Measurements from ENCODE around the gene PLEKHO2.
"Not testable (repeated sequence)": the region's sequence is repeated elsewhere in the genome, so short reads cannot be mapped to it uniquely, and the experiment has no call there.

Gene PLEKHO2, protein sequence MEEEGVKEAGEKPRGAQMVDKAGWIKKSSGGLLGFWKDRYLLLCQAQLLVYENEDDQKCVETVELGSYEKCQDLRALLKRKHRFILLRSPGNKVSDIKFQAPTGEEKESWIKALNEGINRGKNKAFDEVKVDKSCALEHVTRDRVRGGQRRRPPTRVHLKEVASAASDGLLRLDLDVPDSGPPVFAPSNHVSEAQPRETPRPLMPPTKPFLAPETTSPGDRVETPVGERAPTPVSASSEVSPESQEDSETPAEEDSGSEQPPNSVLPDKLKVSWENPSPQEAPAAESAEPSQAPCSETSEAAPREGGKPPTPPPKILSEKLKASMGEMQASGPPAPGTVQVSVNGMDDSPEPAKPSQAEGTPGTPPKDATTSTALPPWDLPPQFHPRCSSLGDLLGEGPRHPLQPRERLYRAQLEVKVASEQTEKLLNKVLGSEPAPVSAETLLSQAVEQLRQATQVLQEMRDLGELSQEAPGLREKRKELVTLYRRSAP

DNA sequence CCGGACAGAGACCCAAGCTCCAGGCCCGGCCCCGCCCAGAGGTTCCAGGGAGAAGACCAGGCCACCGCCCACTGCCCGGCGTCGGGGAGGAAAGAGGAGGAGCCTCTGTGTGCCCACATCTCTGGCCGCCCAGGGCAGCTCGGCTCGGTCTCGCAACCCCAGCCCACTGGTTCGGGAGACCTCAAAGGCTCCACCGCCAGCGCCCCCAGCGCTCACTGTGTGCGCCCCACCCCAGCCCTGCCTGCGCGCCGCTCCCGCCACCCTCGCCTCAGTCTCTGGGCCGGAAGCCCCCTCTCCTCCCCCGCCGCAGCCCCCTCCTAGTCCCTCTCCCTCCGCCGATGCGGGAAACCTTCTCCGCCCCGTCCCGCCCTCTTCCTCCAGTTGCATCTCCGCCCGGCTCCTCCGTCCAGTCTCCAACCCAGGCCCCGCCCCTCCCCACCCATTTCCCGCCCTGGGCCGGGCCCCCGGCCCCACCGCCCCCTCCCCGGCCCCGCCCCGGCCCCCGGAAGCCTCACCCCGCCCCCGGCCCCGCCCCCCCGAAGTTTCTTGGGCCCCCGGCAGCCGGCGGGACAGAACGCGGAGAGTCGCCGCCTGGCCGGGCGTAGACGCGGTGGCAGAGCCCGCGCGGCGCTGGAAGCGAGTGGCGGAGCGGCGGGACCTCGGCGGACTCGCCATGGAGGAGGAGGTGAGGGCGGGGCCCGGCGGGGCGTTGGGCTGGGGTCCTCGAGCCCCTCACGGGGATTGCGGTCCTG lies at the start of gene PLEKHO2:
PLEKHO2 (plus strand) TSS at position 572 of the 752 bp plus-strand sequence; CDS start at position 674, 102 bp downstream.
- peak; percentile 80 to 83 for DNase-seq (ENCODE audit: low read depth in 1 of 2, low spot score in 1 of 2)

DNA sequence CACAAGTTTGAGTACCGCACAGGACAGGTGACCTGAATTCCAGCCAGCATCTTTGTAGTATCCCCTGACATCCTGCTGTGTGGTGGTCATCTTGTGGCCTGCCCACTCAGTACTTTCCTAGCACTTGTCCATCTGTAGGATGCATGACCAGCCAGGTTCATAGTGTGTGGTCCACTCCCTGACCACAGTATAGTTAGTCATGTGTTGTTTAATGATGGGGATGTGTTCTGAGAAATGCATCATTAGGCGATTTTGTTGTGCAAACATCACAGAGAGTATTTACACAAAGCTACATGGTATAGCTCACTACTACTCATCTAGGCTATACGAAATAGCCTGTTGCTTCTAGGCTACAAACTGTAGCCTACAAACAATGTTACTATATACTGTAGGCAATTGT lies 49.4 kb upstream of the PLEKHO2 start:
- DNase-seq (ENCODE audit: low read depth in 1 of 2, low spot score in 1 of 2): no peak

DNA sequence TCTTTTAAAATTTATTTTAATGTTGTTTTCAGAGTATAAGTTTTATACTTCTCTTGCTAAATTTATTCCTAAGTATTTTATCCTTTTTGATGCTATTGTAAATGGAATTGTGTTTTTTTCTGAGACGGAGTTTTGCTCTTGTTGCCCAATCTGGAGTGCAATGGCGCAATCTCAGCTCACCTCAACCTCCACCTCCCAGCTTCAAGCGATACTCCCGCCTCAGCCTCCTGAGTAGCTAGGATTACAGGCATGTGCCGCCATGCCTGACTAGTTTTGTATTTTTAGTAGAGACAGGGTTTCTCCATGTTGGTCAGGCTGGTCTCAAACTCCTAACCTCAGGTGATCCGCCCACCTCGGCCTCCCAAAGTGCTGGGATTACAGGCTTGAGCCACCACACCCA lies 46.4 kb upstream of the PLEKHO2 start:
- DNase-seq (ENCODE audit: low read depth in 1 of 2, low spot score in 1 of 2): not testable (repeated sequence)

DNA sequence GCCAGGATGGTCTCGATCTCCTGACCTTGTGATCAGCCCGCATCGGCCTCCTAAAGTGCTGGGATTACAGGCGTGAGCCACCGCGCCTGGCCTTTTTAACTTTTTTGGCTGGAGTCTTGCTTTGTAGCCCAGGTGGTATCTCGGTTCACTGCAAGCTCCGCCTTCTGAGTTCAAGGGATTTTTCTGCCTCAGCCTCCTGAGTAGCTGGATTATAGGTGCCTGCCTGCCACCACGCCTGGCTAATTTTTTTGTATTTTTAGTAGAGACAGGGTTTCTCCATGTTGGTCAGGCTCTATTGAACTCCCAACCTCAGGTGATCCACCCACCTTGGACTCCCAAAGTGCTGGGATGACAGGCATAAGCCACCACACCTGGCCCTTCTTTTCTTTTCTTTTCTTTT lies 45.8 kb upstream of the PLEKHO2 start:
- not testable (repeated sequence) for DNase-seq (ENCODE audit: low read depth in 1 of 2, low spot score in 1 of 2)

DNA sequence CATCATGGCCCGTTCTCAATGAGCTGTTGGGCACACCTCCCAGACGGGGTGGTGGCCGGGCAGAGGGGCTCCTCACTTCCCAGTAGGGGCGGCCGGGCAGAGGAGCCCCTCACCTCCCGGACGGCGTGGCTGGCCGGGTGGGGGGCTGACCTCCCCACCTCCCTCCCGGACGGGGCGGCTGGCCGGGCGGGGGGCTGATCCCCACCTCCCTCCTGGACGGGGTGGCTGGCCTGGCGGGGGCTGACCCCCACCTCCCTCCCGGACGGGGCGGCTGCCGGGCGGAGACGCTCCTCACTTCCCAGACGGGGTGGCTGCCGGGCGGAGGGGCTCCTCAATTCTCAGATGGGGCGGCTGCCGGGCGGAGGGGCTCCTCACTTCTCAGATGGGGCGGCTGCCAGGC lies 42.8 kb upstream of the PLEKHO2 start:
- DNase-seq (ENCODE audit: low read depth in 1 of 2, low spot score in 1 of 2): not testable (repeated sequence)

DNA sequence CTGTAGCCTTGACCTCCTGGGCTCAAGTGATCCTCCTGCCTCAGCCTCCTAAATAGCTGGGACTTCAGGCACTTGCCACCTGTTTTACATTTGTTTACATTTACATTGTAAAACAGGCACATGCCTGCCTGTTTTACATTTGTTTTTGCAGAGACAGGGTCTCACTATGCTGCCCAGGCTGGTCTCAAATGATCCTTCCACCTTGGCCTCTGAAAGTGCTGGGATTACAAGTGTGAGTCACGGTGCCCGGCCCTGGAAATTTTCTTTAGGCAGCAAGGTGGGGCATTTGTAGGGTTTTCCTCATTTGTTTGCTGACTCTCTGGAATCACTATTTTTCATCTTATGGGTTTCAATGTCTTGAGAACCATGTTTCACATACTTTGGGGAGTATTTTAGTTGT lies 41.2 kb upstream of the PLEKHO2 start:
- no peak for DNase-seq (ENCODE audit: low read depth in 1 of 2, low spot score in 1 of 2)

DNA sequence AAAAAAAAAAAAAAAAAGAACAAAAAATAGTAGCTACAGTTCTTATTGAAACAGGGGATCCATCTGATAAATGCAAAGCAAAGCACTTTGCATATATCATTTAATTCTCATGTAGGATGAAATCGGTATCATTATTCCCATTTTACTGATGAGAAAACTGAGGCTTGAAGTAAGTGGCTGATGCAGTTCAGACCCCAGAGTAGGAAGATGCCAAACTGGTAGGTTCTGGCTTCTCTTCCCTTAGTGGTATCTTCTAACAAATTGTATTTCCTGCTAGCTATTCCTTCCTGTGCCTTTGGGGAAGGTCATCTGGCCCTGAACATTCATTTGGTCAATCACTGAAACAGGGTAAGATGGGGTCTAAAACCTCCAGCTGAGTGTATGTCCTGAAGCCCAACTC lies 38.2 kb upstream of the PLEKHO2 start:
- DNase-seq (ENCODE audit: low read depth in 1 of 2, low spot score in 1 of 2): no peak

DNA sequence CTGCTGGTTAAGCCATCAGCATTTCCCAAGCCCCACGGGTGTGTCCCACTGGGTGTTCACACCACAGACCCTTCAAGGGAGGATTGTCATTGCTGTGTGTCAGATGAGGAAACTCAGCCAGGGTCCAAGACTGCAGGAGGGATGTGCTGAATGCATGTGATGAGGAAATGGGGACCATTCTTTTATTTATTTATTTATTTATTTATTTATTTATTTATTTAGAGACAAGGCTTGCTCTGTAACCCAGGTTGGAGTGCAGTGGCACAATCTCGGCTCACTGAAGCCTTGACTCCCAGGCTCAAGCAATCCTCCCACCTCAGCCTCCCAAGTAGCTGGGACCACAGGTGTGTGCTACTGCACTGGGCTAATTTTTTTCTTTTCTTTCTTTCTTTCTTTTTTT lies 37.1 kb upstream of the PLEKHO2 start:
- no peak for DNase-seq (ENCODE audit: low read depth in 1 of 2, low spot score in 1 of 2)

DNA sequence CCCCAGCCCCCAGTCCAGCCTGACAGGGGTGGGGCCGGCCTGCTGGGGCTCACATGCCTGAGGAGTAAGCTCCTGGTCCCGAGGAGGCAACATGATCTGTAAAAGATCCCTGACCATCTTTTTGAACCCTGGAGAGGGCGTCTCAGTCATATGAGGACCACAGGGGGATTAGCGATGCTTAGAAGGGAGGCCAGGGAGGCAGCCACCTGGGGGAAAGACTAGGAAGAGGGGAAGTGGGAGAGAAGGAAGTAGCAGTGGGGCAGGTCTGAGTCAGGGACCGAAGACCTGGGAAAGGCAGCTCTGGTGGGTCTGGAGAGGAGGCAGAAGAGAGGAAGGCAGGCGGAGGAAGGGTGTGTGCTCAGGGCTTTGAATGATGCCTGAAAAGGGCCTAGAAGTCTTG lies 35.2 kb upstream of the PLEKHO2 start:
- no peak for DNase-seq (ENCODE audit: low read depth in 1 of 2, low spot score in 1 of 2)

DNA sequence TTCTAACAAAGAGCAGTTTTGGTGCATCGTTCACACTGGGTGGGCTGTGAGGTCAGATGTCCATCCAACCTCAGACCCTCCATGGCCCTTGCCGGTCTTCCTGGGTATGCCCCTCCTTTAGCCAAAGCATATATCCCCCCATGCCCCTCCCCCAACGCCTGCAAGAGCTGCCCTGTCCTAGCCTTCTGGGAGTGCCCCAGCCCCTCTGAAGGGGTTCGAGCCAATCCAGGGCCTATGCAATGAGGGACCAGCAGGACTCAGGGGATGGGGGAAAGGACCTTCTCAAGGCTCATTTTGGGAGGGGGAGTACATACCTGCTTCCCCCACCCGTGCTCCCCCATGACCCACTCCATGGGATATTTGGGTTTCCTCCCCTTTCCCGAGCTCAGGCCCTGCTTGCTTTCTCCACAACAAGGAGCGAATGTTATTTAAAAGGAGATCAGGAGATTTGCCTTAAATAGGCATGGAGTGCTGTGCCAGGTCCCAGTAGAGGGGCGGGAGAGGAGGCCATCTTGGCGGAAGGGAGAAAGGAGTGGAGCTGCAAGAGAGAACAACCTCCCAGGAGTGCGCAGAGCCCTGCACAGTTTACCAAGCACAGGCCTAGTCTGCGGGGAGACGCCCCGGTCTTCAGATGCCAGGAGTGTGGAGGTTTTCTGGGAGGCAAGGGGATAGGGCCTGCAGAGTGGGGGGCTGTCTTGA lies 34.5 kb upstream of the PLEKHO2 start:
- DNase-seq (ENCODE audit: low read depth in 1 of 2, low spot score in 1 of 2): no peak

DNA sequence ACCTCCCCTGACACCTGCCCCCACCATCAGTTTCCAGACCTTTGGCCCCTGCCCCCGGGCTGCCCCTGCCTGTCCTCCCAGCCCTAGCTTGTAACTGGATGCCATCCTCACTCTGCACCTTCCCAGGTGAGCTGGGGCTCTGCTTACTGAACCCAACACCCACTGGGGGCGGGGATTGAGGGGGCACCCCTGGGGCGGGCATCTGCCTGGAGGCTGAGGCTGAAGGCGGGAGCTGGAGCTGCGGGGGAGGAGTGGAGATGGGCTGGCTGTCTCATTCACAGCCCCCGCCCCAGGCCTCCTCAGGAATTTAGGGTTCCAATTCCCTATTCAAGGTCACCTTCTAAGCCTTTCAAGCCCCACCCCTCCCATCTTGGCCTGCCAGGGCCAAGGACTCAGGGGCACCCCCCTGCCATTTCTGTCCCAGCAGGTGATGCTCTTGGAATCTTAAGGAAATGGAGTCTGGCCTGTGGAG lies 33.9 kb upstream of the PLEKHO2 start:
- DNase-seq (ENCODE audit: low read depth in 1 of 2, low spot score in 1 of 2): no peak

DNA sequence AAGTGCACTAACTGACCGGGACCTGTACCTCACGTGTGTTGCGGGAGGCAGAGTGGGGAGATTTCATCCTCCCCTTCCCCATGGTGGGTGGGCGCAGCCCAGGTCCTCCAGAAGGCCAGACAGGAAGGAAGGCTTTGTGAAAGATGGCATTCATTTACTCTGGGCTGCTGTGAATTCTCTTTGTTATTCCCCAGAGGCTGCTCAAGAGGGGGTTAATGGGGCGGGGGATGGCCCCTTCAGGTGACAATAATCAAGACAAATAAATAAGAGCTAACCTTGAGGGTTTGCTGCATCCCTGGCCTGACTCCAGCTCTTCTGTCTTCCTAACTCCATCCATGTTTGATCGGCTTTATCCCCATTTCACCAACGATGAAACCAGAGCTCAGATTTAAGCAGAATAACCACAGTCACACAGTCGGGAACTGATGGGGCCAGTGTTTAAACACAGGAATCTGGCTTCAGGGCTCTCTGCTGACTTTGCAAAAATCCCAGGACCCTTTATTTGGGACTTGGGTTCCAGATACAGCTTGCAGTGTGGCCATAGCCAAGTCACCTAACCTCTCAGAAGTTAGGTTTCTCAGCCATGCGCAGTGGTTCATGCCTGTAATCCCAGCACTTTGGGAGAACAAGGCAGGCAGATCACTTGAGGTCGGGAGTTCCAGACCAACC lies 32.8 kb upstream of the PLEKHO2 start:
- no peak for DNase-seq (ENCODE audit: low read depth in 1 of 2, low spot score in 1 of 2)

DNA sequence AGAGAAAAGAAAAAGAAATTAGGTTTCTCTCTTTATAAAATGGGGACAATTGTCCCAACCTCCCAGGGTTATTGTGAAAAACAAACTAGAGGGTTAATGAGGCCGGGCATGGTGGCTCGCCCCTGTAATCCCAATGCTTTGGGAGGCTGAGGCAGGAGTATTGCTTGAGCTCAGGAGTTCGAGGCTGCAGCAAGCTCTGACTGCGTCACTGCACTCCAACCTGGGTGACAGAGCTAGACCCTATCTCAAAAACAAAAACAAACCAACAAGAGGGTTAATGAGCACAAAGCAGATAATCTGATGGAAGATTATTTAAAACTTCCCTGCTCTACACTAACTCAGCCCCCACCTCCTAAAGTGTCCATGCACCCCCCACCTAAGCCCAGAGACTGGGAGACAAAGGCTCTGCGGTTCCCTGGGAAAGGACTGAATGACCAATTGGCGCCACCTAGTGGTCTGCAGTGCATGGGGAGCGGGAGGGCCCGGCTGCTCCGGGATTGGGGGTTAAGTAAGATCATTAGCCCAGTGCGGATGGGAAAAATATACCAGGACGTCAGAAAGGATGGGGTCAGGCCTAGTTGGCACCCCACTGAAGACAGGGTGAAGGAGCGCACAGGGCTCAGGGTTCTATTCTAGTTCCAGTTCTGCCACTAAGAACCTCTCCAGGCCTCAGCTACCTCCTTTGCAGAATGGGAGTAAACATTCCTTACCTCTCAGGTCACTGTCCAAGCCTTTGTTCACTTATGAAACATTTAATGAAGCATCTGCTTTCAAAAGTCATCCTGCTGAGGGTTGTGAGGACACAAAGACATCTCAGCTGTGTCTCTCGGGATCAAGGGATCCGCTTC lies 31.8 kb upstream of the PLEKHO2 start:
- DNase-seq (ENCODE audit: low read depth in 1 of 2, low spot score in 1 of 2): peak; percentile 19 to 50

DNA sequence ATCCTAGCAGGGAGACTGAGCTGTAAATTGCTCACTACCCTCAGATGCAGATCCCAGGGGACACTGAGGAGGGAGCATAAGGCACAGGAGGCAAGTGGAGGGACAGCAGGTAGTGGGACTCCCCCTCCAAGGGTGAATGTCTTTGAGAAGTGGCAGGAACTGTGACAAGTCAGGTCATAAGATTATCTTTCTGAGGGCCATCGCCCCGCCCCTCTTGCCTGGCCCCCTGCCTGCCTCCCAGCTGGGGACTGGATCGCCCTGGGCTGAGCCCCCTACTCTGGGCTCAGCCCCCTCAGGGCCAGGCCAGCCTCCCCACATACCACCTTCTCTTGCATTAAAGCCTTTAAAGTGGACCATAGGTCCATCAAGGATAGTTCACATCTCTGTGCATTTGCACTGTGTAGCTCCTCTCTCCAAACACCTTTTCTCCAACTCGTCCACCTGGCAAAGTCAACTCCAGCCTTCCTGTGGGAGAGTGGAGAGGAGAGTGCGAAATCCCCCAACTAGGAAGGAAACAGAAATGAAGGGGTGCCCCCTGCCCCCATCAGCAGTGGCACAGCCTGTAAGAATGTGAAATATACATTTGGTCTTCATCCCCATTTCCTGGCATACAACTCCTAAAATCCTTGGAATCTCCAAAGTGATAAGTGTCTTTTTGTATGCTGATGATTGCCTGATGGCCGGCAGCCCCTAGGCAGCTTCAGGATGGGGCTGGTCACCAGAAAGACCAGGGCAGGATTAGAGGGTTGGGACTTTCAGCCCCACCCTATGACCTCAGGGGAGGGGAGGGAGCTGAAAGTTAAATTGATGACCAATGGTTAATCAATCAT lies 31.0 kb upstream of the PLEKHO2 start:
- no peak for DNase-seq (ENCODE audit: low read depth in 1 of 2, low spot score in 1 of 2)

DNA sequence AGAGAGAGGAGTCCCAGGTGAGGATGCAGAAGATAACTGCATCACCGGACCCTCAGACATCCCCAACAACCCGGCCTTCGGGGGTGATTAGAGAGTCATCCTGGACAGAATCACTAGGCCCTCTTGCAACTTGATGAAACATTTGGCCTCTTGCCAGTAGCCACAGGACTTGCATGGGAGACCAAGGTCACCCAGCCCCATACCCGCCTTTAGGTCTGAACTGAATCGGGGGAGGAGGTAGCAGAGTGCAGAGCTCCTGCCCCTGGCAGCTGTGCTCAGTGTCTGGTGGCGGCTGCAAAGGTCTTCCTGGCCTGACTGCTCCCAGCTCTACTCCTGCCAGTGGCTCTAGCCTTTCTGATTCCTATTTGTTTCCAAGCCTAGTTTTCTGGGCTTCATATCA lies 28.6 kb upstream of the PLEKHO2 start:
- DNase-seq (ENCODE audit: low read depth in 1 of 2, low spot score in 1 of 2): no peak

DNA sequence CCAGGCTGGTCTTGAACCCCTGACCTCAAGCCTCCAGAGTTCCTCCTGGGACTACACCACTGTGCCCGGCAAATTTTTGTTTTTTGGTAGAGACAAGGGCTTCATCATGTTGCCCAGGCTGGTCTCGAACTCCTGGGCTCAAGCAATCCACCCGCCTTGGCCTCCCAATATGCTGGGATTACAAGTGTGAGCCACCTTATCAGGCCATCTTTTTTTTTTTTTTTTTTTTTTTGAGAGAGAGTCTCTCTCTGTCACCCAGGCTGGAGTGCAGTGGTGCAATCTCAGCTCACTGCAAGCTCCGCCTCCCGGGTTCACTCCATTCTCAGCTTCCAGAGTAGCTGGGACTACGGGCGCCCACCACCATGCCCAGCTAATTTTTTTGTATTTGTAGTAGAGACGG lies 27.4 kb upstream of the PLEKHO2 start:
- DNase-seq (ENCODE audit: low read depth in 1 of 2, low spot score in 1 of 2): not testable (repeated sequence)

DNA sequence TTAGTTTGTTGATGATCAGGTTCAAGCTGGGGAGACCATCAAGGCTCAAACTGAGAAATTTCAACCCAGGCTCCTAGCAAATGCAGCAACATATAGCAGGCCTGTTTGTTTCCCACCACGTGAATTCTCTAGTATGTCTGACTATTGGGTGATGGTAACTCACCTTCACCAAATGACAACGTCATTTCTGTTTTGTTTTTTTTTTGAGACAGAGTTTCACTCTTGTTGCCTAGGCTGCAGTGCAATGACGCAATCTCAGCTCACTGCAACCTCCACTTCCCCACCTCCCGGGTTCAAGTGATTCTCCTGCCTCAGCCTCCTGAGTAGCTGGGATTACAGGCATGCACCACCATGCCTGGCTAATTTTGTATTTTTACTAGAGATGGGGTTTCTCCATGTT lies 26.8 kb upstream of the PLEKHO2 start:
- DNase-seq (ENCODE audit: low read depth in 1 of 2, low spot score in 1 of 2): not testable (repeated sequence)

DNA sequence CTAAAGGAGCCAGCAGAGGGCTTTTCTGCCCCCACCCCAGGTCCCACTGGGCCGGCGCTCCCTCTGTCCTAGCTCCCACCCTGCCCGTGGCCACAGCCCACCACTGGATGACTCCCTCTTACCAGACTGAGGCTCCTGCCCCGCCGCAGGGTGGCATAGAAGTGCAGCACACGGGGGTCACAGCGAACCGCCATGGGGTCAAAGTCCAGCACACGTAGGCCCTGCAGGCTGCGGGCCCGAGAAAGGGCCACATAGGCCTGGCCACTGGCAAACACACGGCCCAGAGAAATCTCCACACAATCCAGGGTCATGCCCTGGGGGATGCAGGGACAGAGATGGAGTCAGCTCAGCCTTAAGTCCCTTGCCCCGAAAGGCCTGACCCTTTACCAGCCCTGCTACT lies 25.3 kb upstream of the PLEKHO2 start:
- no peak for DNase-seq (ENCODE audit: low read depth in 1 of 2, low spot score in 1 of 2)

DNA sequence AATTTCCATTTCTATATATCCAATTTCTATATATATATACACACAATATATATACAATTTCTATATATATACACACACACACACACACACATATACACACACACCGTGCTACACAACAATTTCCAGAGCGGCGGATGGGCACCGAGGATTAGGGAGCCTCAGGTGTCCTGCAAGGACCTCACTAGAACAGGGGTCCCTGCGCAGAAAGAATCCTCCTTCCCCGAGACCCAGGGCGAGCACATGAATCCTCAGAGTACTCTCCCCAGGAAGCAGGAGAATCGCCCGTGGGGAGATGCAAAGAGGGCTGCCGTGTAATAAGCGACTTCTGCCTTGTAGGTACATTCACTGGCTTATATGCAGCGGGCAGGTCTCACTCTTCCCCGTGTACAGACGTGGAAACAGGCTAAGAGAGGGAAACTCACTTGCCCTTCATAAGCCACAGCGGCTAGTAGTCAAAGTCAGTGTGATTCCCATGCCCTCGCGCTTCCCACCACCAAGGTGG lies 16.7 kb upstream of the PLEKHO2 start:
- no peak for DNase-seq (ENCODE audit: low read depth in 1 of 2, low spot score in 1 of 2)

Data from activated T-helper 1 cell treated with anti-CD3 and anti-CD28 coated beads, Interleukin-2, amount 50 U/mL, for 16 hours (primary cell).